GM18858 (cell line): ENCODE measurements around the gene NCOA5.

Experiments used
- ATAC-seq: cut with Tn5 transposase; IDR thresholded peaks from one replicate; pipeline ENCODE4 v1.9.1; 2021; ENCODE audit not compliant: unreplicated experiment

Gene NCOA5

DNA sequence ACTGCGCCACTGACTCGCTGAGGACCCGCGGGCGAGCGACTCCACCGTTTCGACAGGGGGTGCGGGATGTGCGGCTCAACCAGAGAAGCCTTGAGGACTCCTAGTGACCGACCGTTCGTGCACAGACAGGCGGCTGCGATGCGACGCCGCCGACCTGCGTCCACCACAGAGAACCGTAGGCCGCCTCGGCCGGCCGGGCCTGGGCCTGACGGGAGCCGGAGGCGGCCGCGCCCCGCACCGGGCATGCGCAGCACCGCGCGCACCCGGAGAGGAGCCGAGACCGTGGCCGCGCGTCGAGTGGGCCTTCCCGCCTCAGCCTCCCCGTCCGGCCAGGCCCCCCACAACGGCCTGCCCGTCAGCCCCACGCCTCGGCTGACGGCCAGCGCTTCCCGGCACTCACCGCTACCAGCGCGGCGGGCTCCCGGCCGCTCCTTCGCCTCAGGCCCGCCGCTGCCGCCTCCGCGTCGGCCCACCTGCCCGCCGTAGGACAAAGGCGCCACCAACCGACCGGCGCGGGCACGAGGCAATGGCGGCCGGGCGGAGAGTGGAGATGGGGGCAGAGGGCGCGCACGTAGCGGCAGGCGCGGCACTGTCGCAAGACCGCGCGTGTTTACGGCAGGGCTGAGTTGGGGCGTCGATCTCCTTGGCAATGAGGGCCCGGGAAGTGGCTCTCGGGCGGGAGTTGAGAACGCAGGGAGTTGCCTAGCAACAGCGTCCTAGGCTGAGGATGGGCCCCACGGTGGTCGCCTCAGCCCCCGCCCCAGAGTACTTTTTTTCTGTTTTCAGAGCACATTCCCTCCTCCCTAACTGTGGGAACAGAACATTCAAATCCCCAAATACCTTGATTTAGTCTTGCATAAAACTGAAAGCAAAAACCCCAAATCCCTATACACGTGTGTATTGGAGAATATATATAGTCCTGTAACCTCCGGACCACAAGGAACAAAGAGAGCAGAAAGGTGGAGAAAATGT, at the start of gene NCOA5:
Gene NCOA5 (minus strand): TSS at position 546 of the 972 bp plus-strand sequence. CDS start 10,538 bp downstream, outside the sequence.
- ATAC-seq, result peak; percentile 52

DNA sequence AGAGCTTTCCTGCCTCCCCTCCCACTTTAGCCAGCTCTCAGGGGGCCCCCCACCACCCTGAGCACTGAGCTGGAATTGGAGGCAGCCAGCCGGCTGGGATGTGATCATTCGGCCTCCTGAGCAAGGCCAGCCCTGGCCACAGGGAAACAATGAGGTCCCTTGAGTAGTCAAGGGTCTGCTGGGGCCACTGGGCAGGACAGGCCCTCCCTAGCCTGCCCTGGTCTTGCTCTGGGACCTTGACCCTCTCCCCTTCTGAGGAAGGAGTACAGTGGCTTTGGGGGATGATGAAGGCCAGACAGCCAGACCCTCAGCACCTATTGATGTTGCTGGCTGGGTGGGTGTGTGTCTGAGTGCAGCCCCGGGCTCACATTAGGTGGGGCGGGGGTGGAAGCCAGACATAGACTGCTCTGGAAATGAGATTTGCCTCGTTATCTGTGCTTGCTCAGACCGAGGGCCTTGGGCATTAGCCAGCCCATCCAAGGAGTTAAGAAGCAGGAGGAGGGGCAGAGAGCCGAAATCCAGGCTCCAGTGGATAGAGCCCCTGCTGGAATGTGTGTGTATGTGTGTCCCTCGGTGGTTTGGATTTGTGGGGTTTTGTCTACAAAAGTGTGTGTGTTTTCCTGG, 49.6 kb upstream of the NCOA5 start:
- no peak for ATAC-seq

DNA sequence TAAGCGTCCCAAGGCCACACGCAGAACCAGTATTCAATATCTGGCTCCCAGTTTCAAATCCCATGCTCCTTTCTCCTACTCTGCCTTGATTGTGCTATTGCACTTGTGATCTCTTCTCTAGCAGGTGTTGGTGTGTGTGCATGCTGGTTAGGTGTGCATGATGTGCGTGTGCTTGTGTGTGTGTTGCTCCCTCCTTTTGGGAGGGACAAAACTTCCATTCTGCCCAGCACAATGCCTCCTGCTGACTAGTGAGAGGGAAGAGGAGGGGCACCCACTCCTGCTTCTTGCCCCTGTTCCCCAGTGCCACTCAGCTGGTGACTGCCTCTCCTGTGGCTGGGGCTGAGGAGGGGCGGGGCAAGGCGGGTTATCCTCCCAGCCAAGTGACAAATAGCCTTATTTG, 48.1 kb upstream of the NCOA5 start:
- no peak for ATAC-seq

GRCh38 chr20:46135856-46136633, 46.3 kb upstream of the NCOA5 start:
- no peak for ATAC-seq

DNA sequence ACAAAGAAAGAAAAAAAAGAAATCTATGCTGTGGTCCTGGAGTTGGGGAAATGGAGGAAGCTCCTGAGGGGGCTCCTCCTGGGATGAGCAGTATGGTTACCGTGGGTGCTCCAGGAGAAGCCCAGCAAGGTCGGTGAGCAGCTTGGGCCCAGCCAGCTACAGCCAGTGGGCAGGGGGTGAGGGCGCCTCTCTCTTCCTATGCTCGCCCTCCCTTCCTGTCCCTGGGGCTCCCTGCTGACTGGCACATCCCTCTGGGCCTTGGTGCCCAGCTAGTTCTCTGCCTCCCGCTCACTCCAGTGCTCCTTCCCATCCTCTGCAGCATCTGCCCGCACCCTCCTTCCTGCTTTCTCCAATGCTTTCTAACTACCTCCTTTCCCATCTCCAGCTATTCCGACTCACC, 45.0 kb upstream of the NCOA5 start:
- ATAC-seq, result no peak

- ATAC-seq, result no peak
Measured at GRCh38 chr20:46133886-46134654, 44.3 kb upstream of the NCOA5 start.

DNA sequence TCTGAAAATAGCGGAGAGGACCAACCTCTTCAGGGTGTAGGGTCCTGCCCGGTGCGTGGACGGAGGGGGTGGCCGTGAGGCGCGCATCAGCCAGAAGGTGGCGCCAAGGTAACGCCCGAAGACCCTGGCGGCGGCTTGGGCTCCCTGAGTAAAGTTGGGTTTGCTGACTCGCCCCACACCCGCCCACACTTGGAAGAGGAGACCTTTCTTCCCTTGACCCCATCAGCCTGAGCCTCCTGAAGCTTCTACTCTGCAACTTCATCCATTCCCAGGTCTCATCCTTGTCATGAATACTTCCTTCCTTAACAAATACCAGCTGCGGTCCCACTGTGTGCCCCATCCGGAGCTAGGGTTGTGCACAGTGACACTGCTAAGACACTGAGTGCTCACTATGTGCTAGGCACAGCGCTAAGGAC, 43.0 kb upstream of the NCOA5 start:
- no peak for ATAC-seq

GRCh38 chr20:46131396-46131795, 41.6 kb upstream of the NCOA5 start:
- no peak for ATAC-seq

DNA sequence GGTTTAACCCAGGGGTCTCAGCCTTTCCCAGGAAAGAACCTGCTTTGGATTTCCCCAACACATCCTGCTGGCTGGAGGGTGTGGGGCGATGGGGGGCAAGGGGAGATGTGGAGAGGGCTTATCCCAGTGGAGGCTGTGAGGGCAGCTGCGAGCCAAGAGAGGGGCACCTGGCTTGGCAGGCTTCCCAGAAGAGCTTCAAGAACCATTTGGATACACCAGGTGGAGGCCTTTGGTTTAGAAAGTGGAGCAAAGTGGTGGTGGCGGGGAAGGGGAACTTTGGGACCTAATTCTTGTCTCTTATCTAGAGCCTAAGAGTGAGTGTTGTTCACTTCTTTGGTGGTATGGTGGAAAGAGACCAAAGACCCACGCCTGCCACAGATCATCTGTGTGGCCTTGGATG, 40.8 kb upstream of the NCOA5 start:
- ATAC-seq, result no peak

DNA sequence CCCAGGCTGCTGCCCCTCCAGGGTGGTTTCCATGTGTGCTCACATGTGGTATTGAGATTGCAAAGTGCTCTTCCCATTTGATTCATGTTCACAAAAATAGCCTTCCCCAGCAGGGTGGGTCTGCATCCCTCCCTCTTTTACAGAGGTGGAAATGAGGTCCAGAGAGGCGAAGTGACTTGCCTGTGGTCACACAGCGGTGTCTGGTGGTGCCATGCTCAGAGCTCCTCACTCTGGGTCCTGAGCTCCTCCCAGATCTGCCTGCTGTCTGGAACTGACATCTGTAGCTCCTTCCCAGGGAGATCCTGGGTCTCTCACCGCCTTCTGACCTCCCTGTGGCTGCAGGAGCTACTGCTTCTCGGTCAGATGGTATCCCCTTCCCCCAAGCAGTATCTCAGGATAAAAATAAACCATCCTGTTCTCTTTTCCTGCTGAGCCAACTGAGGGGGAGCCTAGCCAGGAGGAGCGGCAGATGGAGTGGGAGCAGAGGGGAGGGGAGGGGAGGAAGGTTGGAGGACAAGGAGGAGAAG, 40.3 kb upstream of the NCOA5 start:
- no peak for ATAC-seq

- ATAC-seq, result no peak
Measured at GRCh38 chr20:46128310-46129151, 38.8 kb upstream of the NCOA5 start.

DNA sequence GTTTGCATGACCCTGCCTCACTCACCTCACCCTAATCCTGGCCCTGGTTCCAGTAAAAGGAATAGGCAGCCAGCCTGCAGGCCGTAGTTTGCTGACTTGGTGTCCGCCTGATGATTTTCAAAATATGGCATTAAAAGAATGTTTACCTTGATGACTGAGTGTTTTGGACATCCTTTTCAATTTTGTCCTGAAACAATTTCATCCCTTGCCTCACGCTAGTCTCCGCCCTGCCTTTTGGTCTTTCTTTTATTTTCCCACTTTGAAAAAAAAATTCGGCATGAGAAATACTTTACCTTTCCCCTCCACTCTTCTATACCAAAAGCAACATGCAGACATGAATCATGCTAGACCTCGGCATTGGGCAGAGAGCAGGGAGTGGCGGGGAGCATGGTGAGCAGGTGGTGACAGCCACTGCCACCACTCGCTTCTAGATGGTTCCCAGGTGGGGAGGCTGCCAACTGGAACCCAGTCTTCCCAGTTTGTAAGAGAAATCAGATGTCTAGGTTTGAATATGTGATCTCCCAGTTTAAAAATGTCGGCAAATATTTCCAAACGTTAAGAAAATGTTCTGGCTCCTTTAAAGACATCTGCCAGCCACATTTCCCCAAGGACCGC, 37.7 kb upstream of the NCOA5 start:
- ATAC-seq, result no peak

DNA sequence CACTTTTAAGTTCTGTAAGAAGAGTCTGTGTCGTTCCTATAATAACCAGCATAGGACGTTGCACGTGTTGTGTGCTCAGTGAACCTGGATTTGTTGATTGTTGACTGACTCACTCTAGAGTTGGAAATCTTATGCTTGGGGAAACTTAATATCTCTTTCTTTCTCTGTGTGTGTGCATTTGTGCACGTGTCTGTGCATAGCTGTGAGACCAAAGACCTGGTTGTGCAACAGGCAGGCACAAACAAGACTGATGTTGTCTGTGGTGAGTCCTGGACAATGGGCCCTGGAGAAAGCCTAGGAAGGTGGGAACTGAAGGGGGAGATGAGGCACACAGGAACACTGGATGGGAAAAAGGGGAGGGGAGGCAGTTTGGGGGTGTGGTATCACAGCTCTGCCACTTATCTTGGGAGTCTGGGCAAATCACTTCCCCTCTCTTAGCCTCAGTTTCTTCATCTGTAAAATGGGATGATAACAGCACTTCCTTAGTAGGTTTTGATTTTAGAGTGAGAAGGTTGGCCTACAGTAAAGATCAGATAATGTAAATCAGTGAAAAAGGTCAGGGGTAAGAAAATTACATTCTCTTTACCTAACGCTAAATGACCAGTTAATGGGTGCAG, 36.8 kb upstream of the NCOA5 start:
- no peak for ATAC-seq

DNA sequence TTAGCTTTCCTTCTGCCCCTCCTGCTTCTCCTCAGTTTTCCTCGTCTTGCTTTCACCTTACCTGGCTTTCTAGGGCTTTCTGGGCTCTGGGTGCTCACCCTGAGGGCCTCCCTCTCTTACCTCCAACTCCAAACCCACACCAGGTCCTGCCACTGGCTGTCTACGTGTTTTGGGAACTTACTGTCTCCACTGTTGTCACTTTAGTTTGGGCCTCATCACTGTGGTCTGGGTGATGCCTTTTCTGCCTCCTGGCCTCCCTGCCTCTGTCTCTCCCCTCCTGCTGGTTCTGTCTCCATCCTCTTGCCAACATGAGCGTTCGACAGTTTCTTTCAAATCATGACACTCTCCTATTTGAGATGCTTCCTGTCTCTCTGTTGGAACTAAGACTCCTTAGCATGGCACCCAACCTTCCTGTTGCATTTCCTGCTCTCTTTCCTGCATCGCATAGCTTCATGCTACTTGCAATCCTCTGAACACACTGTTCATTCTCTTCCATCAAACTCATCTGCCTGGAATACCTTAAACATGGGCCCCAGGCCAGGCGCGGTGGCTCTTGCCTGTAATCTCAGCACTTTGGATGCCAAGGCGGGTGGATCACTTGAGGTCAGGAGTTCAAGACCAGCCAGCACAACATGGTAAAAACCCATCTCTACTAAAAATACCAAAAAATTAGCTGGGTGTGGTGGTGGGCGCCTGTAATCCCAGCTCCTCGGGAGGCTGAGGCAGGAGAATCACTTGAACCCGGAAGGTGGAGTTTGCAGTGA, 33.9 kb upstream of the NCOA5 start:
- ATAC-seq, result no peak

- no peak for ATAC-seq
Measured at GRCh38 chr20:46122516-46123481, 33.0 kb upstream of the NCOA5 start.

GRCh38 chr20:46122071-46122470, 32.3 kb upstream of the NCOA5 start:
- no peak for ATAC-seq
